ENCODE results near the gene POU5F1.

DNA sequence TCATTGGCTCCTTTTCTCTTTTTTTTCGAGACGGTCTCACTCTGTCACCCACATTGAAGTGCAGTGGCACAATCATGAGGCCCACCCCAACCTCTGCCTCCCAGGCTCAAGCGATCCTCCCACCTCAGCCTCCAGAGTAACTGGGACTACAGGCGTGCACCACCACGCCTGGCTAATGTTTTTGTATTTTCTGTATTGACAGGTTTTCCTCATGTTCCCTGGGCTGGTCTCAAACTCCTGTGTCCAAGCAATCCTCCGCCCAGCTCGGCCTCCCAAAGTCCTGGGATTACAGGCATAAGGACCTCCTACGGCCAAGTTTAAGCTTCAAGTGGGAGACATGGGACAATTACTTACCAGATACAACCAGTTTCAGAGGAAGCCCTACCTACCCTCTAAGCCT is 9.4 kb upstream of the POU5F1 start:
- TF ChIP-seq, protein P1, sequence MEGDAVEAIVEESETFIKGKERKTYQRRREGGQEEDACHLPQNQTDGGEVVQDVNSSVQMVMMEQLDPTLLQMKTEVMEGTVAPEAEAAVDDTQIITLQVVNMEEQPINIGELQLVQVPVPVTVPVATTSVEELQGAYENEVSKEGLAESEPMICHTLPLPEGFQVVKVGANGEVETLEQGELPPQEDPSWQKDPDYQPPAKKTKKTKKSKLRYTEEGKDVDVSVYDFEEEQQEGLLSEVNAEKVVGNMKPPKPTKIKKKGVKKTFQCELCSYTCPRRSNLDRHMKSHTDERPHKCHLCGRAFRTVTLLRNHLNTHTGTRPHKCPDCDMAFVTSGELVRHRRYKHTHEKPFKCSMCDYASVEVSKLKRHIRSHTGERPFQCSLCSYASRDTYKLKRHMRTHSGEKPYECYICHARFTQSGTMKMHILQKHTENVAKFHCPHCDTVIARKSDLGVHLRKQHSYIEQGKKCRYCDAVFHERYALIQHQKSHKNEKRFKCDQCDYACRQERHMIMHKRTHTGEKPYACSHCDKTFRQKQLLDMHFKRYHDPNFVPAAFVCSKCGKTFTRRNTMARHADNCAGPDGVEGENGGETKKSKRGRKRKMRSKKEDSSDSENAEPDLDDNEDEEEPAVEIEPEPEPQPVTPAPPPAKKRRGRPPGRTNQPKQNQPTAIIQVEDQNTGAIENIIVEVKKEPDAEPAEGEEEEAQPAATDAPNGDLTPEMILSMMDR (IDR thresholded peaks at IDR 0.05; ENCODE audit: low read depth, low read length): no peak
- no peak for TF ChIP-seq POLR2A (IDR thresholded peaks at IDR 0.05; ENCODE audit: extremely low read depth, insufficient read length)

All from NB4 (cell line).